ENCODE results near the gene VEZF1.

VEZF1 gene

DNA sequence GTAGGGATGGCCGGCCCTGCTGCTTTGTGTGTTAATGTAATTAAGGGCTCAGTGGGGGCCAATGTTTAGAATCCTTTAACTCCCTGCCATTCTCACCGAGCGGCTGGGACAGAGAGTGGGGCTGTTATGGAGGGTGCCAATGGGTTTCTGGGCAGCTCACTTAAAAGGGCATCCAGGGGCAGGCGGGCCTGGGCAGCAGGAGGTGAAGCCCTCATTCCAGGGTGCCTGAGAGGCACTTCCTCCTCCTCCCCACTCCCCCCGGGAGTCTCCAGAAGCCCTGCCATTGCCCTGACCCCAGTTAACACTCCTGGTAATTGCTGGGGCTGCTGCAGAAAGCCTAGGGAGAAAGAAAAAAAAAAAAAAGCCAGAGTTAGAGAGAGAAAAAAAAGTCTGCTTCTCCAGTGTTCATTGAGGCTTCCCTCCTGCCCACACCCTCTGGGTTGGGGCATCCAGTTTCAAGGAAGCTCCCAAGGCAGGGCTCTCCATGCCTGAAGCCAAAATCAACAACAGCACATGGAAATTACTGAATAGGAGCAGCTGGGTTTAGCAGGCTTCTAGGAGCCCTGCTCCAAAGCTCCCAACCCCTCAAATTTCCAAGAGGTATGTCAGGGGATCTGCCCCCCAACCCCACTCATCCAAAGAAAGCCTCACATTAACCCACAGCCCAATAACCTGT, 60.9 kb downstream of the VEZF1 start:
- Mint-ChIP-seq H3K9me3 (no peaks in the 10 kb centered on the region), H3K36me3 (ENCODE audit: low read depth) (peaks cover 4% of the 10 kb centered on the region), H3K27me3 (ENCODE audit: low read depth, poor library complexity) (no peaks in the 10 kb centered on the region), H3K27ac (peak overlapping the region; percentile 83), H3K4me3 (peak overlapping the region; percentile 55), H3K4me1 (peaks cover 88% of the 10 kb centered on the region)
- TF ChIP-seq, protein P1, sequence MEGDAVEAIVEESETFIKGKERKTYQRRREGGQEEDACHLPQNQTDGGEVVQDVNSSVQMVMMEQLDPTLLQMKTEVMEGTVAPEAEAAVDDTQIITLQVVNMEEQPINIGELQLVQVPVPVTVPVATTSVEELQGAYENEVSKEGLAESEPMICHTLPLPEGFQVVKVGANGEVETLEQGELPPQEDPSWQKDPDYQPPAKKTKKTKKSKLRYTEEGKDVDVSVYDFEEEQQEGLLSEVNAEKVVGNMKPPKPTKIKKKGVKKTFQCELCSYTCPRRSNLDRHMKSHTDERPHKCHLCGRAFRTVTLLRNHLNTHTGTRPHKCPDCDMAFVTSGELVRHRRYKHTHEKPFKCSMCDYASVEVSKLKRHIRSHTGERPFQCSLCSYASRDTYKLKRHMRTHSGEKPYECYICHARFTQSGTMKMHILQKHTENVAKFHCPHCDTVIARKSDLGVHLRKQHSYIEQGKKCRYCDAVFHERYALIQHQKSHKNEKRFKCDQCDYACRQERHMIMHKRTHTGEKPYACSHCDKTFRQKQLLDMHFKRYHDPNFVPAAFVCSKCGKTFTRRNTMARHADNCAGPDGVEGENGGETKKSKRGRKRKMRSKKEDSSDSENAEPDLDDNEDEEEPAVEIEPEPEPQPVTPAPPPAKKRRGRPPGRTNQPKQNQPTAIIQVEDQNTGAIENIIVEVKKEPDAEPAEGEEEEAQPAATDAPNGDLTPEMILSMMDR (IDR thresholded peaks at IDR 0.05), result no peak
- peak; percentile 33 for DNase-seq

DNA sequence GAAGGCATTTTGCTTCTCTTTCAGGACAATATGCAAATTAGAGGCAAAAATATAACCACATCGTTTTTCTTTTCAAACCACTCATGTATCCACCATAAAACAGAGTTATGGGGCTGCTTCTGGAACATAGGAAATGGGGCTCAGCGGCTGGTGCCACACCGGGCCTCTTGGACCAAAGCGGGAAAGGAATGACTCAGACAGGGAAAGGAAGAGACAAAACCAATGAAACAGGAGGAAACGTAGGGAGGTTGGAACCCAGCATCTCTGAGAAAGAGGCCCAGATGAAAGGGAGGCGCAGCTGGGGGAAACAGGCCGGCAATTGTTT, 61.4 kb downstream of the VEZF1 start:
- peaks cover 89% of the 10 kb centered on the region for H3K4me1 Mint-ChIP-seq

DNA sequence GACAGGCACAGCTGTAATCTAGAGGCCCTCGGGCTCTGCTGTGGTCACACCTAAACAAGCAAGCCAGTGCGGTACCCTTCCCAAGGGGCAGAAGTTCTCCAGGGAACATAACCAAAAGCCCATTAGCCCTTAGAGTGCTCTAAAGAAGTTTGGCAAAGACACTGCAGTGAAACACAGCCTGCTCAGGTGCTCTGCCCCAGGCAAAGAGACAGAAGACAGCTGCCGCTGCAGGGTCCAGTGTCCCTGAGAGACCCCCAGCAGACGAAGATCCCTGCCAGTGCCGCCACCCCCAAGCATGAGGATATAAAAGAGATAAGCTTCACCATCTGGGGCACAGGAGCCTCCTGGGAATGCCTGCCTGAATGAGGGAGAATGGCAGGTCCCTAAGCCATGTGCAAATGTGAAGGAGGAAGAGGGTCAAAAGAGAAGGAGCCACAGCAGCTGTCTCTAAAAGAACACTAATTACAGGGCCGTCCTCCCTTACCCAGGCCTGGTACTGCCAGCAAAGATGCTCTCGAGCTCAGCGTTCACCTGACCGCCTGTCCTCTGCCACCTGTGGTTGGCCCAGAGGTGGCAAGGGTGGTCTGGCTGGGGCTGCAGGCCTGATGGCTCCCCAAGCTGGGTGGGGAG, 62.6 kb downstream of the VEZF1 start:
- peaks cover 88% of the 10 kb centered on the region for H3K4me1 Mint-ChIP-seq
- no peak for DNase-seq
- peaks cover 4% of the 10 kb centered on the region for H3K36me3 Mint-ChIP-seq (ENCODE audit: low read depth)
- no peaks in the 10 kb centered on the region for H3K27me3 Mint-ChIP-seq (ENCODE audit: low read depth, poor library complexity)
- TF ChIP-seq, protein P1 (IDR thresholded peaks at IDR 0.05), result no peak
- H3K27ac Mint-ChIP-seq, result no peak overlapping the region
- no peak overlapping the region for H3K4me3 Mint-ChIP-seq
- H3K9me3 Mint-ChIP-seq, result no peaks in the 10 kb centered on the region

More for the DNA sequence above, 61.4 kb downstream of the VEZF1 start:
- H3K36me3 Mint-ChIP-seq (ENCODE audit: low read depth), result peaks cover 4% of the 10 kb centered on the region
- no peaks in the 10 kb centered on the region for H3K9me3 Mint-ChIP-seq
- TF ChIP-seq, protein P1 (IDR thresholded peaks at IDR 0.05), result no peak
- no peaks in the 10 kb centered on the region for H3K27me3 Mint-ChIP-seq (ENCODE audit: low read depth, poor library complexity)
- H3K4me3 Mint-ChIP-seq, result peak overlapping the region; percentile 55
- no peak for DNase-seq
- H3K27ac Mint-ChIP-seq, result peak overlapping the region; percentile 83

DNA sequence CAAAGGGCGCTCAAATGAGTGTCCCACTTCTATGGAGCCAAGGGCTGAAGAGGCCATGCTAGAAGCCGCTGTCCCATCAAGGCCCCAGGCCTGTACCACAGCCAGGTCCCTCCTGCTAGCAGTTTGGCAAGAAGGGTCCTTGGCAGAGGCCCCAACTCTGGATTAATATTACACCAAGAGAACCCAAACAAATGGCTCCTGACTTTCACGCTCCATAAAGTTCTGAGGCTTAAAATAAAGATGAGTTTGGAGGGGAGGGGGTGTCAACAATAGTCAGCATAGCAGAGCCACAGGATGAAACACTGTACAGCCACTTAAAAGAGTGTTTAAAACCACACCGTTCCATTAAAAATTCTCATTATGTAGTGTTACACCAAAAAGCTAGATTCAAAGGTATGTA, 63.4 kb downstream of the VEZF1 start:
- H3K27me3 Mint-ChIP-seq (ENCODE audit: low read depth, poor library complexity), result no peaks in the 10 kb centered on the region
- H3K27ac Mint-ChIP-seq, result peak overlapping the region; percentile 43
- H3K36me3 Mint-ChIP-seq (ENCODE audit: low read depth), result peaks cover 4% of the 10 kb centered on the region
- H3K4me3 Mint-ChIP-seq, result peak overlapping the region; percentile 18
- H3K9me3 Mint-ChIP-seq, result no peaks in the 10 kb centered on the region
- TF ChIP-seq, protein P1 (IDR thresholded peaks at IDR 0.05), result no peak
- DNase-seq, result no peak
- H3K4me1 Mint-ChIP-seq, result peaks cover 88% of the 10 kb centered on the region
